Mesothelial cell of epicardium (in vitro differentiated cells): ENCODE measurements around the gene AGFG2. TPM values are rescaled to one million over a fixed set of nuclear protein-coding genes. Genes with fewer than 3 reads are reported as not detected.
A peak's percentile ranks its signal among the peaks of the same experiment; 100 is the strongest.

Experiments
- DNase-seq, 2 experiments: peaks; one replicate each; pipeline ENCODE4 v3.0.0; 2021; ENCODE audit warnings: low spot score in 2 of 2; ENCODE audit not compliant: unreplicated experiment in 2 of 2
- H3K27ac Mint-ChIP-seq: 2 replicates; pipeline ENCODE4 v1.8.0; 2021; ENCODE audit warnings: mixed read lengths
- H3K27me3 Mint-ChIP-seq: 2 replicates; pipeline ENCODE4 v1.8.0; 2021; ENCODE audit warnings: low read depth, mixed read lengths
- H3K36me3 Mint-ChIP-seq: 2 replicates; pipeline ENCODE4 v1.8.0; 2021; ENCODE audit warnings: mixed read lengths
- H3K4me1 Mint-ChIP-seq: 2 replicates; pipeline ENCODE4 v1.8.0; 2021; ENCODE audit warnings: mixed read lengths
- H3K4me3 Mint-ChIP-seq: 2 replicates; pipeline ENCODE4 v1.8.0; 2021; ENCODE audit warnings: mild to moderate bottlenecking, moderate library complexity, mixed read lengths
- H3K9me3 Mint-ChIP-seq: 2 replicates; pipeline ENCODE4 v1.8.0; 2021; ENCODE audit warnings: mixed read lengths
- CTCF ChIP-seq: fragments of 200-600 bp; sonication (generic); IDR thresholded peaks from one replicate; pipeline ENCODE4 v1.5.0; 2021; ENCODE audit warnings: antibody characterized with exemption; ENCODE audit not compliant: unreplicated experiment
- total RNA-seq: library from RNA; stranded (reverse); gene quantifications from 3 replicates; pipeline ENCODE4 v1.2.1, GENCODE V29; 2021

AGFG2 gene
- total RNA-seq, 1 donor from 2014 or later: 9.1 TPM

- H3K4me1 Mint-ChIP-seq: peaks cover 14% of the 10 kb centered on the region
- no peaks in the 10 kb centered on the region for H3K27me3 Mint-ChIP-seq
- H3K36me3 Mint-ChIP-seq: peaks cover 7% of the 10 kb centered on the region
- DNase-seq: no peak
- TF ChIP-seq CTCF: no peak
- H3K9me3 Mint-ChIP-seq: no peaks in the 10 kb centered on the region
- H3K4me3 Mint-ChIP-seq: no peak overlapping the region
- no peak overlapping the region for H3K27ac Mint-ChIP-seq
Measured at GRCh38 chr7:100578246-100579183, 39.5 kb downstream of the AGFG2 start.

- no peaks in the 10 kb centered on the region for H3K9me3 Mint-ChIP-seq
- no peak overlapping the region for H3K4me3 Mint-ChIP-seq
- H3K4me1 Mint-ChIP-seq: peaks cover 32% of the 10 kb centered on the region
- no peak for TF ChIP-seq CTCF
- peaks cover 3% of the 10 kb centered on the region for H3K36me3 Mint-ChIP-seq
- H3K27me3 Mint-ChIP-seq: no peaks in the 10 kb centered on the region
- H3K27ac Mint-ChIP-seq: no peak overlapping the region
- DNase-seq: no peak
Measured at GRCh38 chr7:100580466-100581283, 41.7 kb downstream of the AGFG2 start.

GRCh38 chr7:100582041-100582579, 43.1 kb downstream of the AGFG2 start:
- no peak for TF ChIP-seq CTCF
- no peak for DNase-seq
- H3K27me3 Mint-ChIP-seq: no peaks in the 10 kb centered on the region
- peaks cover 32% of the 10 kb centered on the region for H3K4me1 Mint-ChIP-seq
- H3K9me3 Mint-ChIP-seq: no peaks in the 10 kb centered on the region
- H3K27ac Mint-ChIP-seq: no peak overlapping the region
- peak overlapping the region; percentile 24 for H3K4me3 Mint-ChIP-seq
- no peaks in the 10 kb centered on the region for H3K36me3 Mint-ChIP-seq

GRCh38 chr7:100582650-100583049, 43.6 kb downstream of the AGFG2 start:
- H3K9me3 Mint-ChIP-seq: no peaks in the 10 kb centered on the region
- no peak for TF ChIP-seq CTCF
- H3K27ac Mint-ChIP-seq: peak overlapping the region; percentile 91
- H3K36me3 Mint-ChIP-seq: no peaks in the 10 kb centered on the region
- DNase-seq: no peak
- H3K4me3 Mint-ChIP-seq: peak overlapping the region; percentile 91
- peaks cover 32% of the 10 kb centered on the region for H3K4me1 Mint-ChIP-seq
- H3K27me3 Mint-ChIP-seq: no peaks in the 10 kb centered on the region

GRCh38 chr7:100583132-100584053, 44.4 kb downstream of the AGFG2 start:
- Mint-ChIP-seq H3K9me3 (no peaks in the 10 kb centered on the region), H3K4me3 (peak overlapping the region; percentile 91), H3K27ac (peak overlapping the region; percentile 91), H3K27me3 (no peaks in the 10 kb centered on the region), H3K4me1 (peaks cover 34% of the 10 kb centered on the region), H3K36me3 (no peaks in the 10 kb centered on the region)
- TF ChIP-seq CTCF: no peak
- no peak for DNase-seq
